Peyer's patch (tissue), 4 donors: ENCODE data around the gene ZNF638. TPM values are rescaled to one million over a fixed set of nuclear protein-coding genes. Genes with fewer than 3 reads are reported as not detected.
"Not testable (repeated sequence)": the region's sequence is repeated elsewhere in the genome, so short reads cannot be mapped to it uniquely, and the experiment has no call there.

ENCODE experiments used
- DNase-seq, 3 donors: peaks; one replicate each; pipeline ENCODE4 v3.0.0-alpha.2; 2017 to 2019
- H3K27ac ChIP-seq, 4 donors: fragments of 200-600 bp; sonication (generic); one replicate each; pipeline ENCODE4 v1.5.1; 2016 to 2019
- H3K27me3 ChIP-seq, 2 donors: fragments of 200-600 bp; sonication (generic); one replicate each; pipeline ENCODE4 v1.5.1; 2019
- H3K36me3 ChIP-seq, 3 donors: fragments of 200-600 bp; sonication (generic); one replicate each; pipeline ENCODE4 v1.5.1; 2016 to 2019
- H3K4me1 ChIP-seq, 4 donors: fragments of 200-600 bp; sonication (generic); one replicate each; pipeline ENCODE4 v1.5.1; 2016 to 2019
- H3K4me3 ChIP-seq, 4 donors: fragments of 200-600 bp; sonication (generic); 1 replicate in 3 of 4; 2 replicates in 1 of 4; pipeline ENCODE4 v1.5.1; 2016 to 2019; ENCODE audit warnings: mild to moderate bottlenecking in 1 of 4
- H3K9me3 ChIP-seq, 4 donors: fragments of 200-600 bp; sonication (generic); one replicate each; pipeline ENCODE4 v1.5.1; 2016 to 2019; ENCODE audit warnings: mild to moderate bottlenecking in 1 of 4
- CTCF ChIP-seq, 6 experiments: fragments of 450-650 bp in 4 of 6; fragments of 200-600 bp in 2 of 6; sonication (generic) in 1 of 6; IDR thresholded peaks; one replicate each; pipeline ENCODE4 v1.5.1; 2017 to 2019; ENCODE audit warnings: antibody characterized with exemption in 6 of 6, mild to moderate bottlenecking in 3 of 6, moderate library complexity in 1 of 6
- POLR2A ChIP-seq, 2 donors: fragments of 450-650 bp; IDR thresholded peaks; one replicate each; pipeline ENCODE4 v1.5.1; 2017; ENCODE audit warnings: antibody characterized with exemption in 2 of 2, mild to moderate bottlenecking in 2 of 2, moderate library complexity in 2 of 2
- total RNA-seq, 4 donors: library from RNA; depleted of rRNA; stranded (reverse); fragments of >200 nt; gene quantifications; one replicate each; pipeline ENCODE4 v1.1.0, GENCODE V29; 2016

The ZNF638 gene
- total RNA-seq, 4 donors from 2014 or later = 155 to 539 (median 174) TPM

GRCh38 chr2:71313016-71313766 is 18.4 kb upstream of the ZNF638 start:
- Histone ChIP-seq H3K9me3 (peaks cover 0 to 4% (median 0%) of the 10 kb centered on the region in 4 donors), H3K4me3 (no peak overlapping the region), H3K27me3 (no peaks in the 10 kb centered on the region), H3K4me1 (no peaks in the 10 kb centered on the region), H3K36me3 (no peaks in the 10 kb centered on the region), H3K27ac (no peak overlapping the region)
- DNase-seq = no peak
- no peak for TF ChIP-seq CTCF (IDR thresholded peaks at IDR 0.05)
- no peak for TF ChIP-seq POLR2A (IDR thresholded peaks at IDR 0.05)

- H3K4me3 ChIP-seq = no peak overlapping the region
- TF ChIP-seq POLR2A (IDR thresholded peaks at IDR 0.05) (no peak), CTCF (IDR thresholded peaks at IDR 0.05) (no peak)
- H3K9me3 ChIP-seq = peaks cover 0 to 10% (median 3%) of the 10 kb centered on the region in 4 donors
- no peaks in the 10 kb centered on the region for H3K4me1 ChIP-seq
- H3K27me3 ChIP-seq = no peaks in the 10 kb centered on the region
- no peak overlapping the region for H3K27ac ChIP-seq
- DNase-seq = no peak
- no peaks in the 10 kb centered on the region for H3K36me3 ChIP-seq
These were observed 14.5 kb upstream of the ZNF638 start for GRCh38 chr2:71317060-71317459.

GRCh38 chr2:71317900-71318299 is 13.7 kb upstream of the ZNF638 start:
- peaks cover 0 to 10% (median 5%) of the 10 kb centered on the region in 4 donors for H3K9me3 ChIP-seq

GRCh38 chr2:71323386-71323785 is 8.2 kb upstream of the ZNF638 start:
- TF ChIP-seq POLR2A (IDR thresholded peaks at IDR 0.05) = no peak
- TF ChIP-seq CTCF (IDR thresholded peaks at IDR 0.05) = no peak
- H3K9me3 ChIP-seq = peaks cover 0 to 10% (median 2%) of the 10 kb centered on the region in 4 donors

More at GRCh38 chr2:71317900-71318299, 13.7 kb upstream of the ZNF638 start:
- not testable (repeated sequence) for DNase-seq, H3K4me3 ChIP-seq, H3K27ac ChIP-seq, H3K27me3 ChIP-seq, H3K36me3 ChIP-seq, H3K4me1 ChIP-seq

GRCh38 chr2:71326968-71327367 is 4.6 kb upstream of the ZNF638 start:
- no peaks in the 10 kb centered on the region for H3K27me3 ChIP-seq
- no peak overlapping the region for H3K4me3 ChIP-seq
- no peak for TF ChIP-seq CTCF (IDR thresholded peaks at IDR 0.05)
- no peak for TF ChIP-seq POLR2A (IDR thresholded peaks at IDR 0.05)
- H3K36me3 ChIP-seq = no peaks in the 10 kb centered on the region
- H3K27ac ChIP-seq = no peak overlapping the region
- no peak for DNase-seq
- H3K9me3 ChIP-seq = peaks cover 0 to 5% (median 0%) of the 10 kb centered on the region in 4 donors
- H3K4me1 ChIP-seq = no peaks in the 10 kb centered on the region

More at GRCh38 chr2:71323386-71323785, 8.2 kb upstream of the ZNF638 start:
- Histone ChIP-seq H3K4me3 (no peak overlapping the region), H3K36me3 (no peaks in the 10 kb centered on the region), H3K4me1 (no peaks in the 10 kb centered on the region), H3K27me3 (no peaks in the 10 kb centered on the region), H3K27ac (no peak overlapping the region)
- DNase-seq = no peak

GRCh38 chr2:71327916-71328315 is 3.7 kb upstream of the ZNF638 start:
- Histone ChIP-seq H3K27ac (no peak overlapping the region), H3K9me3 (no peaks in the 10 kb centered on the region), H3K4me1 (no peaks in the 10 kb centered on the region), H3K27me3 (no peaks in the 10 kb centered on the region), H3K4me3 (no peak overlapping the region), H3K36me3 (no peaks in the 10 kb centered on the region)
- TF ChIP-seq CTCF (IDR thresholded peaks at IDR 0.05) = no peak
- no peak for TF ChIP-seq POLR2A (IDR thresholded peaks at IDR 0.05)
- DNase-seq = no peak
